NCI-H2227 treated with DMSO at 0.1 percent for 48 hours (cell line): ENCODE results near the gene CEACAM16.
"Not testable (repeated sequence)": the region's sequence is repeated elsewhere in the genome, so short reads cannot be mapped to it uniquely, and the experiment has no call there.

Source experiments
- DNase-seq: peaks from one replicate; lab custom pipeline; 2025; lab: John Stamatoyannopoulos, UW

Gene CEACAM16

GRCh38 chr19:44677019-44677811, 21.7 kb upstream of the CEACAM16 start:
- DNase-seq = peak; percentile 17

DNA sequence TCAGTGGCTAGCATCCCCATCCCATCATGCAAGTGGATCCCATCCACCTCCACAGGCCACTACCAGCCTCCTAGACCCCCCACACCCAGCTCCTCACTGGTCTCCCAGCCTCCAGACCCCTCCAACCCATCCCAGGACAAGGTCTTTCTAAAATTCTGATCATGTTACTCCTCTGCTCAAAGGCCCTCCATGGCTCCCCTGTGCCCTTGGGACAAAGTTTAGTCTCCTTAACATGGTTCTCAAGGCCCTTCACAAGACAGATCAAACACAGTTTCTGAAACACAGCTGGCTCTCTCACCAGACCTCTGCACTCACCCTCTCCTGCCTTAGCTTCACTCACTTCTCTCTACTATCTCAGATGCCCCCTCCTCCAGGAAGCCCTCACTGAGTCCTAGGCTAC, 18.4 kb upstream of the CEACAM16 start:
- DNase-seq = no peak

- no peak for DNase-seq
These were observed 16.8 kb upstream of the CEACAM16 start for GRCh38 chr19:44681992-44682790.

DNA sequence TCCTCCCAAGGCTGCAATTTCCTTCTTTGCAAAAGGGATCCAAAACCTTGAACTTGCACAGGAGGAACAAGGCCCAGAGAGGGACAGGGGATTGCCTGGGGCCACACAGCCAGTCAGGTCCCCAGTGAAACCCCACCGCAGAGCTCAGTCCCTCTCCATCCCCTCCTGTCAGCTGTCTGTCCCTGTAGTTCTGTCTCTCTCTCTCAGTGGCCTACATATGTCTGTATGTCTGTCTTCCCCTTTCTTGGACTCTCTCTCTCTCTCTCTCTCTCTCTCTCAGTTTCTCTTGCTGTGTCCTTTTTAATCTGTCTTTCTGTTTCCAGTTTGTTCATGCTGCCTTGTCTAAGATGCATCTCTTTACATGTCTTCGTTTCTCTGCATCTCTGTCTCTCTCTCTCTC, 16.1 kb upstream of the CEACAM16 start:
- no peak for DNase-seq

- DNase-seq = no peak
These were observed 15.3 kb upstream of the CEACAM16 start for GRCh38 chr19:44683434-44684210.

- DNase-seq = not testable (repeated sequence)
These were observed 14.6 kb upstream of the CEACAM16 start for GRCh38 chr19:44684396-44684795.

DNA sequence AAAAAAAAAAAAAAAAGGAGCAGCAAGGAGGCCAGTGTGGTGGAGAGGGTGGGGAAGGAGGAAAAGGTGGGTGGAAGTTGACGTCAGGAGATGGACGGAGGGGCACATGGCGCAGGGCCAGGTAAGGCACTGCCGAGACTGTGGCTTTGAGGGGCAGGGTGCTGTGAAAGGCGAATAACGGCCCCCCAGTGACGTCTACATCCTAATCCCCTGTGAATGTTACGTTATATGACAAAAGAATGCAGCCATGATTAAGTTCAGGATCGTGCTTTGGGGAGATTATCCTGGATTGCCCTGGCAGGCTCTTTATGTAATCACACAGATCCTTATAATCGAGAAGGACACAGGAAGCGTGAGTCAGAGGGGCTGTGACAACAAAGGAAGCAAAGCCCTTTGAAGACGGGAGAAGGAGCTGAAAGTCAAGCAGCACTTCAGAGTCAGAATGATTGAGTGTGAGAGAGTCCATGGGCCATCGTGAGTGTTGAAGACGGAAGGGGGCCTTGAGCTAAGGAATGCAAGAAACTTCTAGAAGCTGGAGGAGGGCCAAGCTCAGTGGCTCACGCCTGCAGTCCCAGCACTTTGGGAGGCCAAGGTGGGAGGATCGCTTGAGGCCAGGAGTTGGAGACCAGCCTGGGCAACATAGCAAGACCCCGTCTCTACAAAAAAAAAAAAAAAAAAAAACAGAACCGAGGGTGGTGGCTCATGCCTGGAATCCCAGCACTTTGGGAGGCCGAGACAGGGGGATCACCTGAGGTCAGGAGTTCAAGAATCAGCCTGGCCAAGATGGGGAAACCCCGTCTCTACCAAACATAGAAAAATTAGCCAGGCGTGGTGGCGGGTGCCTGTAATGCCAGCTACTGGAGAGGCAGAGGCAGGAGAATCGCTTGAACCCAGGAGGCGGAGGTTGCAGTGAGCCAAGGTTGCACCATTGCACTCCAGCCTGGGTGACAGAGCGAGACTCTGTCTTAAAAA, 13.8 kb upstream of the CEACAM16 start:
- peak; percentile 23 for DNase-seq

GRCh38 chr19:44685877-44686276, 13.1 kb upstream of the CEACAM16 start:
- no peak for DNase-seq

- DNase-seq = no peak
These were observed 12.1 kb upstream of the CEACAM16 start for GRCh38 chr19:44686896-44687295.

DNA sequence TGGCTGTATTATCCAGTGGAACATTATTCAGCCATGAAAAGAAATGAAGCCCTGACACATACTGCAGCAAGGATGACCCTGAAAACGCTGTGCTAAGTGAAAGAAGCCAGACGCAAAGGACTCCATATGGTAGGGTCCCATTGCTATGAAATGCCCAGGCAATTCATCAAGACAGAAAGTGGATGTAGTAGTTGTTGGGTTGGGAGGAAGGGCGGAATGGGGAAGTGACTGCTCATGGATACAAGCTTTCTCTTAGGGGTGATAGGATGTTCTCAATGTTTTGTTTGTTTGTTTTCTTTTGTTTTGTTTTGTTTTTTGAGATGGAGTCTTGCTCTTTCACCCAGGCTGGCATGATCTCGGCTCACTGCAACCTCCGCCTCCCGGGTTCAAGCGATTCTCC, 11.1 kb upstream of the CEACAM16 start:
- no peak for DNase-seq

DNA sequence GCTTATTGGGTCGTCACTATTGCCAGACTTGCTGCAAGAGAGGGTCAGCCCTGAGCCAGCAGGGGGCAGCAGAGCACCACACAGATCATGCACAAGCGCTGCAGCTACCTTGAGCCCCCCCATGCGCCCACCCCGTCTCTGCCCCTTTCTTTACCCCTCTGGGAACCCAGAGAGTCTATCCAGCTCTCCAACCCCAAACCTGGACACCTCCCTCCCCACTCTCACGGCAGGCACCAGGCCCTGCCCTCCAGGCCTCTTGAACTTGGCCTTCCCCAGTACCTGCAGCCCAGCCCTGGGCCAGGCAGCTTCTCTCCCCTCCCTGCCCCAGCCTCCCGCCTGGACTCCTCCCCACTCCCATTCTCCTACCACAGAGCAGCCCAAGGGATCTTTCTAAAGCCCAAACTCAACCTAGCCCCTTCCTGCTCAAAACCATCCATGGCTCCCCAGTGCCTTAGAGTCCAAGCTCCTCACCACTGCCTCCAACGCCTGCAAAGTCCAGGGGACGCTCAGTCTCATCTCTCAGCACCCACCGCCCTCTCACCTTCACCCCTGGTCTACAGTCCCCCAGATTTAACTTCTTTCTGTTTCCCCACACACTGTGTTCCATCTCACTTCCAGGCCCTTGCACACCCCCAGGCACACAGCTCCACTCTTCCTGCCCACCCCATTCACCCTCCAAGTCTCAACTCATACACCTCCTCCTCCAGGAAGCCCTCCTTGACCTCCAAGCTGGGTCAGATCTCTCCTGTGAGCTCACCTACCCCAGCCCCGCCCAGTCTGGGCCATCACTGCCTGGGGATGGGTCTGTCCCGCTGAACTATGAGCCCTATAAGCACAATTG, 9.4 kb upstream of the CEACAM16 start:
- peak; percentile 48 for DNase-seq

DNA sequence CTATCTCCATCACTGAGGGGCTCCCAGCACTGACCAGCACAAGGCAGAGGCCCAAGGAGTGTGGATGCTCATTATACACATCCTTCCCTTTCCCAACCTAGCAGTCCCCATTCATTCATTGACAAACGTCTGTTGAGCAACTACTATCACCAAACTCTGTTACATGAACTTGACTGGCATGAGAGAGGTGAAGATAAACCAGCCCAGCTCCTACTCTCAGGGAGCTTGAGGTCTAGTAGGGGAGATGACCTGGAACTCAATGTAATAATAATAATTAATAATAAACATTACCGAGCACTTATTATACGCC, 8.9 kb upstream of the CEACAM16 start:
- DNase-seq = no peak

DNA sequence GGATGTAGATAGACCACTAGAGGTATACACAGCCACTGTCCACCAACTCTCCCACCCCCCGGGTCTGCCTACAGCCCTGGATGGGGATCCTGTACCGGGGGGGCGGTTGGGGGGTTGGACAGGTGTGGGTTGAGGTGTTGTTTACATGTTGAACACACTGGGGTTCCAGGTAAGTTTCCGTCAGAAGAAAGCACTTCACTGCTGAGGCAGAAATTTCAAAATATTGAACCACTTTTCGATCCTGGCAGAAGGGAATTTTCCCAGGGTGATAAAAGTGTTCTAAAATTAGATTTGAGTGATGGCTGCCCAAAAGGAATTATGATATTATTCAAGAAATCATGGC, 6.6 kb upstream of the CEACAM16 start:
- no peak for DNase-seq

DNA sequence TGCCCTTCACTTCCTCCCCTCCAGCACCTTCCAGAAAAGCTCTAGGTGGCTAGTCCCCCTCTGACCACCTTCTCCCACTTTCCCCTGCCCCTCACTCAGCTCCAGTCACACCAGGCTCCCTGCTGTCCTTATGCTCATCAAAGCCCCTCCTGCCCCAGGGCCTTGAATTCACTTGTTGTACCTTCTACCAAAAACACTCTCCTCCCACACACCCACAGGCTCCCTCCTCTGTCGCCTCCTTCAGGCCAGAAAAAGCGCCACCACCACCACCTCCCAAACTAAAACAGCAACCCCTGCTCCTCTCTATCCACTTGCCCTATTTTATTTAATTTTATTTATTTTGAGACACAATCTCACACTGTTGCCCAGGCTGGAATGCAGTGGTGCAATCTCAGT, 4.8 kb upstream of the CEACAM16 start:
- DNase-seq = no peak

- no peak for DNase-seq
These were observed 1.8 kb upstream of the CEACAM16 start for GRCh38 chr19:44696939-44697669.

- no peak for DNase-seq
These were observed 1.3 kb upstream of the CEACAM16 start for GRCh38 chr19:44697670-44698034.

GRCh38 chr19:44700547-44700946, 1.6 kb downstream of the CEACAM16 start:
- no peak for DNase-seq

- no peak for DNase-seq
These were observed 2.3 kb downstream of the CEACAM16 start for GRCh38 chr19:44701228-44701627.

GRCh38 chr19:44702551-44703176, 3.7 kb downstream of the CEACAM16 start:
- DNase-seq = no peak
